Measurements from ENCODE around the gene PFDN2.

DNA sequence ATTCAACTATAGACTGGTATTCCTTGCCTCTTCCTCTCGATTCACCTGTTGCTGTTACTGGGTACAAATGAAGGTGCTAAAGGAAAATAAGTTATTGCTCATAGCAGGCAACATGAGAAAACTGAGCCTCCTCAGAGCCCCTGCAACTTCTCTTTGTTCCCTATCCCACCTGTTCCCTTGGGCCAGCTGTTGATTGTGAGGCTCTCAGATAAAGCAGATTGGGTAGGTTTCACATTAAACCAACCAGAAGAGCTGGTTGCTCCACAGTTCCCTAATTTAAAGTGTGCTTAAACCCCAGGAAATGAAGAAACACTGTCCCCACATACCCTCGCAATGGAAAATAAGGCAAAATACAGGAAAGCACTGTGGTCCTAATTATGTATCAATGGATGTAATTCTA lies 9.8 kb upstream of the PFDN2 start:
- TF ChIP-seq, protein P1, sequence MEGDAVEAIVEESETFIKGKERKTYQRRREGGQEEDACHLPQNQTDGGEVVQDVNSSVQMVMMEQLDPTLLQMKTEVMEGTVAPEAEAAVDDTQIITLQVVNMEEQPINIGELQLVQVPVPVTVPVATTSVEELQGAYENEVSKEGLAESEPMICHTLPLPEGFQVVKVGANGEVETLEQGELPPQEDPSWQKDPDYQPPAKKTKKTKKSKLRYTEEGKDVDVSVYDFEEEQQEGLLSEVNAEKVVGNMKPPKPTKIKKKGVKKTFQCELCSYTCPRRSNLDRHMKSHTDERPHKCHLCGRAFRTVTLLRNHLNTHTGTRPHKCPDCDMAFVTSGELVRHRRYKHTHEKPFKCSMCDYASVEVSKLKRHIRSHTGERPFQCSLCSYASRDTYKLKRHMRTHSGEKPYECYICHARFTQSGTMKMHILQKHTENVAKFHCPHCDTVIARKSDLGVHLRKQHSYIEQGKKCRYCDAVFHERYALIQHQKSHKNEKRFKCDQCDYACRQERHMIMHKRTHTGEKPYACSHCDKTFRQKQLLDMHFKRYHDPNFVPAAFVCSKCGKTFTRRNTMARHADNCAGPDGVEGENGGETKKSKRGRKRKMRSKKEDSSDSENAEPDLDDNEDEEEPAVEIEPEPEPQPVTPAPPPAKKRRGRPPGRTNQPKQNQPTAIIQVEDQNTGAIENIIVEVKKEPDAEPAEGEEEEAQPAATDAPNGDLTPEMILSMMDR (conservative IDR thresholded peaks at IDR 0.05 in 1 of 2, IDR thresholded peaks at IDR 0.05 in 1 of 2; ENCODE audit: extremely low read depth in 1 of 2, insufficient read depth in 1 of 2, low read depth in 1 of 2, low read length in 2 of 2) = no peak
- no peak for TF ChIP-seq EZH2 (IDR thresholded peaks at IDR 0.05; ENCODE audit: borderline replicate concordance, low read length)
